Kidney tubule cell (primary cell): Measurements from ENCODE around the gene GRIN2A.
A peak's percentile ranks its signal among the peaks of the same experiment; 100 is the strongest.

Source experiments
- DNase-seq: peaks from one replicate; pipeline ENCODE4 v3.0.0-alpha.2; 2018; ENCODE audit warnings: low spot score

GRIN2A gene

DNA sequence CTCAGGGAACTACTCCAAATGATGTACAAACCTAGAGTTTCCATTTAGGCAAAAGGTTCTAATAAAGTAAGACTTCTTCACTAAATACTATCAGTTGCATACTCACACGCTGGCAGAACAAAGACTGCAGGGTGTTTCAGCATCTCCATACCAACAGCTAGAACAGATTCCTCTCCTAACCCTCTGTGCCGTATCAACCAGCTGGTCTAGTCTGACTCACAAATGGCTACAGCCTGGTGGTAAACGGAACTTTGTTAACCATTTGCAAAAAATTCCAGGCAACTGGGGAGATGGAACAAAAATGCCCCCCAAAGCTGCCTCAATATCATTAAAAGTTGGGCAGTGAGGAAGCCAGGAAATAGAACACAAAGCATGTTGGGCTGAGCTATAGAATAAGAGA is 217.1 kb downstream of the GRIN2A start:
- DNase-seq, result peak; percentile 92

- DNase-seq, result peak; percentile 56
Observed at GRCh38 chr16:9964426-9964825, 217.8 kb downstream of the GRIN2A start.

GRCh38 chr16:9957433-9957832 is 224.8 kb downstream of the GRIN2A start:
- DNase-seq, result no peak

GRCh38 chr16:9957002-9957401 is 225.2 kb downstream of the GRIN2A start:
- no peak for DNase-seq

DNA sequence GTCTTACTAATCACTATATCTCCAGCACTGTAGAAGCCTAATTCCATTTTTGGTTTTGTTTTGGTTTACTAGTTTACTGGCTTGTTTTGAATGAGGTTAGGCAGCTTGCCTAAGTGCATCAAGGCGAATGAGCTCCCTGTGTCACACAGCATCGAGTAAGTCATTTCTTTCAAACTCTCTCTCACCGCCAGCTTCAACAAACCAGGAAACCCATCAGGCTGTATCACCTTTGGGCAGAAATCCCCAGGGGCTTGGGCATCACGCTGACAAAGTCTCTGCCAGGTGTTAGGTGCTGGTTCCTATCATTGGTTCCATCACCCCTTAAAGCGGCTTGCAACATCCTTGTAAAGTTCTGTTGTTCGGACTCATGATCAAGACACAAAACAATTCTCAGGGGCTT is 226.6 kb downstream of the GRIN2A start:
- no peak for DNase-seq

- DNase-seq, result no peak
Observed at GRCh38 chr16:9953908-9954570, 228.2 kb downstream of the GRIN2A start.

DNA sequence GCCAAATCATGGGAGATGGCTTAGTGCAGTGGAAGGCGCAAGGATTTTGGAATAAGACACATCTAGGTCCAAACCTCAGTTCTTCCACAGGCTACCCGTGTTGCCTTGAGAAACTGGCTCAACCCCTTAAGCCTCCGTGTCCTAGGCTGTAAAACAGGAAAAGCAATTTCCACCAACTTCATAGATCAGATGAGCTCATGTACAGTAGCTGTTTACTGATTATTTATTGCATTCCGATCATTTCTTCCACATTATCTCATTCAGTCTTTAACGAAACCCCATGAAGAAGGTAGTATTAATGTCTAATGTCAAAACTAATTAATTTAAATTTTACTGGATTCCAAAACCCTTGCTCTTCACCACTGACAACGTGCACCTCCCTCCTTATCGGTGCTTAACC is 231.6 kb downstream of the GRIN2A start:
- peak; percentile 41 for DNase-seq

DNA sequence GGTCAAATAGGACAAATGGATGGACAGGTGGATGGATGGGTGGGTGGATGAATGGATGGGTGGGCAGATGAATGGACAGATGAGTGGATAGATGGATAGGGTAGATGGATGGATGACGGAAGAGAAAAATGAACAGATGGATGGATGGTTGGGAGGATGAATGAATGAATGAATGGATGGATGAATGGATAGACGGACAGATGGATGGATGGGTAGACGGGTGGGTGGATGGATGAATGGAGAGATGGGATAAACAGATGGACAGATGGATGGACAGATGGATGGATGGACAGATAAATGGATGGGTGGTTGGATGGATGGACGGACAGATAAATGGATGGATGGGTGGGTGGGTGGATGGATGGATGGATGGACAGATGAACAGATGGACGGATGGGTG is 232.8 kb downstream of the GRIN2A start:
- no peak for DNase-seq

DNA sequence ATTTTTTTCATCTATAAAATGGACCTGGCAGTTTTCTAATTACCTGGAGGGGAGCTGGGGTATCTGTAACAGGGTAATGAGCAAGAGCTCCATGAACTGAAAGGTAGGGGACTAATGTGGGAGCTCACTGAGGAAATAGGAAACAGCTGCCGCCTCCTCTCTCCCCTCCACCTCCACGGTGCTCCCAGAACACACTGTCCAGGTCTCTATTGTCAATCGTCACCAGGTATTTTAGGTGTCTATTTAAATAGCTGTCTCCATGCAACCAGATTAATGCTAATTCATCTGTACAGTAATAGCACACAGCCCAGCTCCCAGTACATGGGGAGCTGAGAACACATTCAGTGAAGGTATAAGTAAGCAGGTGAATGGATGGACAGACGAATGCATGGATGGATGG is 233.3 kb downstream of the GRIN2A start:
- no peak for DNase-seq

DNA sequence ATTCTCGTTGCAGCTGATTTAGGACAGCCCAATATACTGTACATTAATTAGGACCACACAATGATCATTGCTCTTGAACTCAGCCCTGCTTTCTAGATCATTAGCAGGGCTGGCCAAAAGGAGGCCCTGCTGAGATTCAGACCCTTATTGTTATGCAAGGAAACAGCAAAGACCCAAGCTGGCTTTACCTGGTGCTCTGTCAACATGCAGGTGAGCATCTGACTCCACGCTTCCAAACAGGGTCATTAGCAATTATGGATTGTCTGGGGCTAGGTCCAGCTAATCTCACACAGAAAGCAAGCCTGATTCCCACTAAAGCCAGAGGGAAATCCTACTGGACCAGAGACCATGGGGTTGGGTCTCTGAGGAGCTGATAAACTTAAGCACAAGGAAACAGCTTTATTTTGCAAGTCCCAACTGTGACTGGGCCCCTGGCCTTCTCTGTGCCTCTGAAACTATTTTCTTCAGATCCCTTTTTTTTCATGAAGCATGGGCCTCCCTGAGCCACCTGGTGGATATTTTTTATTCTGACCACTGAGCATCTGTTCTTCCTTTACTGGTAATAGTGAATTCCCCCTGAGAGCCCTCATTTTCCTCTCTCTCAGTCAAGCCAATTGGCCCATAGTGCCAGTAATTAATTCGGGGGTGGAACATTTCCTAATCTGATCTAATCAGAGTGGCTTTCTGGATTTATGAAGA is 236.1 kb downstream of the GRIN2A start:
- DNase-seq, result no peak

DNA sequence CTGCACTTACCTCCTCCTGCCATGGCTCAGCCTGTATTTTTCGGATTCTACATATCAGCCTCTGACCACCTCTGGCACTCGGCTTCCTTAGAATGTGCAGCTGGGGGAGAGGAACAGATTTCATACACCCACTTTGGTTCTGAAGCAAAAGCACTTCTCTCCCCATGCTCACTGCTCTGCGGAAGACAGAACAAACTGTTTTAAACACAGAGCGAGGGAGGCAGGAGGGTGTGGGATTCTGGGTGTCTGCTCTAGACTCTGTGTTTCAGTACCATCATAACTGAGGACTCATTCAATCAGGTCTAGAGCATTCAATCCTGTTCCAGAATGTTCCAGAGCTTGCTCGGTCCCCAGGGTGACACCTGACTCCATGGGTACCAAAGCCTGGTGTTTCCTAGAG is 239.1 kb downstream of the GRIN2A start:
- DNase-seq, result no peak

DNA sequence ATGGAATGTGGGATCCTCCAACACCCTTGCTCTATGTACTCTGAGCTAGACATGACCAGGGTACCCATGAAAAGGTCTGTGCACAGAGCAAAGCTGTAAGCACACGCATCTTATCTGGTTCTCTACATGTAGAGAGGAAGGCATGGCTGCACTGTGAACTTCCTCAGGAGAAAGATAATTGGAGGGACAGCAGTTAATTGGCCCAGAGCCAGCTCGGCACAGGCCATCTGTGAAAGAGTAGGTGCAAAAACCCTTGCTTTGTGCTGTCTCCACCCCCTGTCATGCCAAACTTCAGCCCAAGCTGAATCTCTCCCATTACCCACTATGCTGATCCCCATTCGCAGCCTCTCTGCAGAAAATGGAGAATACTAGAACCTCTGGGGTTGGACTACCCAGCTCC is 241.0 kb downstream of the GRIN2A start:
- DNase-seq, result no peak

DNA sequence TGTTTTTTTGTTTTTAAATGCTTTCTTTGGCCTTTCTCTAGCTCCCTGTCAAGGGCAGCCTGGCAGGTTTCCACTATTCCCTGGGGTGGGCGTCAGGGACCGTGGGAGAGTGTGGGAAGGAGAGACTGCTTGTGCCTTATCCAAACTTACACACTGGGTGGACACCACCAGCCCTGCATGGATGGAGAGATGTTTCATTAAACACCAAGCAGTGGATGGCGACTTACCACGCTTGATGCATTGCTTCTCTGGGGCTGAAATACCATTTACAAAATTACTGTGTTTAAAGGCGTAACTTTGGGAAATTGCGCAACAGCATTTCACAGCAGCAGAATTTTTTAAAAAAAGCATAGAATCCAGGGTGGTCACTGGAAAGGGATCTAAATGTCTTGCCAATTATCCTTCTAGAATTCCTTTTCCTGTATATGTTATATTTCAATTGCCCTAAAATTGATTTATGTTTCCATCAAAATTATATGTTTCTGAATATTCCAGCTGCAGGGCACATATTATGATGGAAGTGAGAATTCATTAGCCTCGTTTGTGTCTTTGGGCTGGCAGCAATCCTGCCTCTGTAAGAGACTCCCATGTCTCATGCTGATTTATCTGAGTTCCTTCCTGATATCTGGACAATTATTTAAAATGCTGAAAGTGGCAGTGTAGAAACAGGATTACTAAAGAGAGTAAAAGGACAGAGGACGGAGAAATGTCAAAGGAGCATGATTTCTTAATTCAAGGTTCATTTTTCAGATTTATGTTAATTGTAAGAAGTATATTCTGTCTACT is 247.3 kb downstream of the GRIN2A start:
- no peak for DNase-seq

DNA sequence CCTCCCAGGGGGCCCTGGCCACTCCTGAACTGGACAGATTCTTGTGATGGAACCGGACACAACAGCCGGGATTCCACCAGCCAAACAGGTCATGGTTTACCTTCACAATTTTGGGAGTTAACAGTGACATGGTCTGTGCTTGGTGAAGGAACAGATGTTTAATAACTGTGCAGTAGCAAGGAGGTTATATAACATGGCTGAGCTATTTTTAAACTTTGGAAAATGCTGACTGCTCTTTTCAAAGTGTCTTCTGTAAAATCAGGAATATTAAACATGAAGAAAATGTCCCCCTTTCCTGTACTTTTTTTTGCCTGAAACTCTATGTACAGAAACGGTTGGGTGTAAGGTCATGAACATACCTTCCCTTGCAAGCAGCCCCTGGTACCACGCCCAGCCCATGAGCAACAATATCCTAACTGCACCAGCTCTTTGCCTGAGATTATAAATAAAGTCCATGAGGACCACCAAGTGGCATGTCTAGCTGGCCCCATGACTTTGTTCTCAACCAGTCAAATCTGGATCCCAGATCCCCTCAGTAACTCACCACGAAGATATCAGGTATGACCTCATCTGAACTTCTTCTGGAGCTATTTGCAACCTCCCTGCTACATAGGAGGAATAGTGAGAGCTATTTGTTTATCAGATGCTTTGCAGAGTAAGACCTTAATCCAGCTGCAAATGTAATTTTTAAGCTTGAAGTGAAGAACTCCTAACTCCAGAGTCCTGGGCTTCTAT is 249.1 kb downstream of the GRIN2A start:
- no peak for DNase-seq

- no peak for DNase-seq
Observed at GRCh38 chr16:9932000-9932399, 250.2 kb downstream of the GRIN2A start.

DNA sequence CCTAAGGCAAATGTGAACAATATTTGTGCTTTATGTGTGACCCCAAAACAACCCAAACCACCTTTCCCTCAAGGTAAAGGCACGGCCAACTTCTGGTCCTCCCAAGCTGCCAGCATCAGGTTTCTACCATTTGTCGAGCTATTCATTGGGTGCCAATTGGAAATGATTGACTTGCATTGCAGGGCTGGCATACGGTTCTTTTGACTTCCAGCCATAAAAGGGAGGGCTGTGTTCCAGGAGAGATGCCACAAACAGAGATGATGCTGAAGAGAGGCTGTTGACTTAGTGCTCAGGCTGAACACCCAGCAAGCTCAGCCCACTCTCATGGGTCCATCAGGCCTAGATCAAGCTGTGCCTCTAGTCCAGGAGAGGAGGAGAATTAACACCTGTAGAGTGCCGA is 252.4 kb downstream of the GRIN2A start:
- no peak for DNase-seq

DNA sequence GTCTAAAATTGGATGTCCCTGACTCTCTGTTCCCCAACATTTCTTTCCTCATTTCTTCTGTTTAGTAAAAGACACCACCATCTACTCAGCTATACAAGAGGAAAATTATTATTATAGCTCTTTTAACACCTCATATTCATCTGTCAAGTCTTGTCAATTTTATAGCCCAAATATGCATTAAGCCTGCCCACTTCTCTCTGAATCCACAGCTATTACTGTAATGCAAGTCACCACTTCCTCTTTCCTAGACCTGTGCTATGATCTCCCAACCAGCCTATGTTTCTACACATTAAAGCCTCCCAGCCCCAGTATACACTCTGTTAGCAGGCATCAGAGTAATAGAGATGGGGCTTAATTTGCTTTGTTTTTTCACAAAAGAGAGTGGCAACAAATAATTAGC is 252.9 kb downstream of the GRIN2A start:
- DNase-seq, result no peak

DNA sequence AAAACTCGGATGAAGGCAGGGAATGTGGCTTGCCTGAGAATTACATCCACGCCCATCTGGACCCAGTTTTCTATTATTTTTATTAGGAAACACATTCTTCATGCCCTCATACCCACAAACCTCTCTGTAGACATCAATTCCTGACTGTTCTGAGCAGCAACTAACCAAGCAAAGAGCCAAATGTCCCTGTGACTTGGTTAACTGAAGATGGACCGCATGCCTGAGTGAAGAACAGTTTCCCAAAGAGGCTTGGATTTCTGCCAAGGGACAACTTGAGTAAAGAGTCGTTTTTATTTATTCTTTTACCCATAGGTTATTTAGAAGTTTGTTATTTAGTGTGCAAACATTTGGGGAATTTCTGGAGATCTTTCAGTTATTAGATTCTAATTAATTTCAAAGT is 259.8 kb downstream of the GRIN2A start:
- DNase-seq, result peak; percentile 28

DNA sequence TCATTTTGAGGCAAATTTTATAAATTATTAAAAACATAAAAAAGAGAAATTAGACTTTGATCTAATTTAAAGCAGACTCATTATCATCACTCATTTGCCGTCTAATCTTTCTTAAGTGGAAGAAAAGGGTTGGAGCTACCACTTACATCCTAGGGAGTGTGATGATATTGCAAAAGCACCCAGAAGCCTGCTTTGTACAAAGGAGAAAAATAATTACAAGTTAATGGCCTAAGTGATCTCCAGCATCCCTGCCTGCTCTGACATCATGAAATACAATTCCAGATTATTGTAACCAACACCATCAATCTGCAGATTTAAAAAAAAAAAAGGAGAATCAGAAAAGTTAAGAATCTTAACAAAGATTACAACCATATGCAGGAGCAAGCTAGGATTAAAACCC is 260.2 kb downstream of the GRIN2A start:
- no peak for DNase-seq

GRCh38 chr16:9919460-9919859 is 262.8 kb downstream of the GRIN2A start:
- no peak for DNase-seq

DNA sequence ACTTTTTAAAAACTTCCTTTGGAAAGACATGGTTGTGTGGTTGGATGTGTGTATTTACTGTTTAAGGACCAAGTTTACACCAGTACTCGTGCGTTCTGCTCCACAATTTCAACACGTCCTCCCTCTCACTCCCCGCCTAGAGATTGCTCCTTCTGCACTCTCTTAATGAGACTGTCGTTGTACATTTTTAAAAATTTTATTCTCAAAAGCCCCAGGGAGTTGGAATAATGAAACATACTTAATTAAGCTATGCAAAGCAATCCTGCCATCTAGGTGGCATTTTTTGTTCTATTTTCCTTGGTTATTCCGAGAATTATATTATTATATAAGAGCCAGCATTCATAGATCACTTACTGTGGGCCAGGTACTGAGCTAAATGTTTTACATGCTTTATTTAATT is 264.5 kb downstream of the GRIN2A start:
- DNase-seq, result no peak

- DNase-seq, result no peak
Observed at GRCh38 chr16:9913604-9914326, 268.5 kb downstream of the GRIN2A start.
